Breast epithelium (tissue), 3 donors: ENCODE data around the gene OGFR.

ENCODE experiments used
- CTCF ChIP-seq, 3 donors: fragments of 450-650 bp; IDR thresholded peaks; one replicate each; pipeline ENCODE4 v1.5.1; 2016 to 2017; ENCODE audit warnings: antibody characterized with exemption in 3 of 3, mild to moderate bottlenecking in 3 of 3, moderate library complexity in 3 of 3
- POLR2A ChIP-seq: fragments of 450-650 bp; IDR thresholded peaks from one replicate; pipeline ENCODE4 v1.6.1; 2016; ENCODE audit warnings: antibody characterized with exemption, mild to moderate bottlenecking, moderate library complexity
- POLR2AphosphoS5 ChIP-seq, 3 donors: sonication (generic); formaldehyde crosslinking; IDR thresholded peaks; one replicate each; pipeline ENCODE4 v1.6.1; 2017; ENCODE audit warnings: antibody characterized with exemption in 3 of 3

- no peak for TF ChIP-seq CTCF (IDR thresholded peaks at IDR 0.05)
- no peak for TF ChIP-seq POLR2AphosphoS5 (IDR thresholded peaks at IDR 0.05)
- no peak for TF ChIP-seq POLR2A
These were observed 7.7 kb downstream of the OGFR start for GRCh38 chr20:62812181-62812906.
